ENCODE measurements around the gene AP1G1.

DNA sequence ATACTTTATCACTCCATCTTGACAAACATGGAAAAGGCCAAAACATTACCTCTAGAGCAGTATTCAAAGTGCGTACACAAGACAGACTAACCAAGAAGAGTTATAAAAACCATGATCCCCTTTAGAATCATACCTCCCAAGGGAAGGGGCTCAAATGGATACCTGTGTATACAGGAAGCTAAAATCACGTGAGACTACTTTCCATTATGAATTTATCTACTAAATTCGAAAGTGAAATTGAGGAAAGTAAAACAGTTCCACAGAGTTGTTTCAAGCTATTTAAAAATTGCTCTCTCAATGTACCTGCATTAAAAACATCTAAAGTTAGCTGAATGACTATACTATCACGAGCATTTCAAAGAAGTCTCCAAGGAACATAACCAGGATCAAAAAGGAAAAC, 32.7 kb downstream of the AP1G1 start:
- TF ChIP-seq CTCF (IDR thresholded peaks at IDR 0.05) (no peak), SIN3A (IDR thresholded peaks at IDR 0.05; ENCODE audit: borderline replicate concordance, insufficient read depth, low read depth, low read length) (no peak), POLR2AphosphoS5 (IDR thresholded peaks at IDR 0.05; ENCODE audit: low read depth, low read length) (no peak)
- TF ChIP-seq, protein P1, sequence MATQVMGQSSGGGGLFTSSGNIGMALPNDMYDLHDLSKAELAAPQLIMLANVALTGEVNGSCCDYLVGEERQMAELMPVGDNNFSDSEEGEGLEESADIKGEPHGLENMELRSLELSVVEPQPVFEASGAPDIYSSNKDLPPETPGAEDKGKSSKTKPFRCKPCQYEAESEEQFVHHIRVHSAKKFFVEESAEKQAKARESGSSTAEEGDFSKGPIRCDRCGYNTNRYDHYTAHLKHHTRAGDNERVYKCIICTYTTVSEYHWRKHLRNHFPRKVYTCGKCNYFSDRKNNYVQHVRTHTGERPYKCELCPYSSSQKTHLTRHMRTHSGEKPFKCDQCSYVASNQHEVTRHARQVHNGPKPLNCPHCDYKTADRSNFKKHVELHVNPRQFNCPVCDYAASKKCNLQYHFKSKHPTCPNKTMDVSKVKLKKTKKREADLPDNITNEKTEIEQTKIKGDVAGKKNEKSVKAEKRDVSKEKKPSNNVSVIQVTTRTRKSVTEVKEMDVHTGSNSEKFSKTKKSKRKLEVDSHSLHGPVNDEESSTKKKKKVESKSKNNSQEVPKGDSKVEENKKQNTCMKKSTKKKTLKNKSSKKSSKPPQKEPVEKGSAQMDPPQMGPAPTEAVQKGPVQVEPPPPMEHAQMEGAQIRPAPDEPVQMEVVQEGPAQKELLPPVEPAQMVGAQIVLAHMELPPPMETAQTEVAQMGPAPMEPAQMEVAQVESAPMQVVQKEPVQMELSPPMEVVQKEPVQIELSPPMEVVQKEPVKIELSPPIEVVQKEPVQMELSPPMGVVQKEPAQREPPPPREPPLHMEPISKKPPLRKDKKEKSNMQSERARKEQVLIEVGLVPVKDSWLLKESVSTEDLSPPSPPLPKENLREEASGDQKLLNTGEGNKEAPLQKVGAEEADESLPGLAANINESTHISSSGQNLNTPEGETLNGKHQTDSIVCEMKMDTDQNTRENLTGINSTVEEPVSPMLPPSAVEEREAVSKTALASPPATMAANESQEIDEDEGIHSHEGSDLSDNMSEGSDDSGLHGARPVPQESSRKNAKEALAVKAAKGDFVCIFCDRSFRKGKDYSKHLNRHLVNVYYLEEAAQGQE (IDR thresholded peaks at IDR 0.05; ENCODE audit: insufficient read depth in 1 of 2, low read depth in 2 of 2, low read length in 1 of 2): no peak
